GM18505 (cell line): ENCODE data around the gene ATM.

Experiments
- ATAC-seq: cut with Tn5 transposase; IDR thresholded peaks from one replicate; pipeline ENCODE4 v1.9.1; 2021; ENCODE audit not compliant: unreplicated experiment
- POLR2A ChIP-seq: IDR thresholded peaks from 4 replicates; pipeline ENCODE4 v1.6.1; 2011; ENCODE audit warnings: borderline replicate concordance; ENCODE audit not compliant: insufficient read depth, insufficient read length; ENCODE audit errors: extremely low read depth

Gene ATM, protein sequence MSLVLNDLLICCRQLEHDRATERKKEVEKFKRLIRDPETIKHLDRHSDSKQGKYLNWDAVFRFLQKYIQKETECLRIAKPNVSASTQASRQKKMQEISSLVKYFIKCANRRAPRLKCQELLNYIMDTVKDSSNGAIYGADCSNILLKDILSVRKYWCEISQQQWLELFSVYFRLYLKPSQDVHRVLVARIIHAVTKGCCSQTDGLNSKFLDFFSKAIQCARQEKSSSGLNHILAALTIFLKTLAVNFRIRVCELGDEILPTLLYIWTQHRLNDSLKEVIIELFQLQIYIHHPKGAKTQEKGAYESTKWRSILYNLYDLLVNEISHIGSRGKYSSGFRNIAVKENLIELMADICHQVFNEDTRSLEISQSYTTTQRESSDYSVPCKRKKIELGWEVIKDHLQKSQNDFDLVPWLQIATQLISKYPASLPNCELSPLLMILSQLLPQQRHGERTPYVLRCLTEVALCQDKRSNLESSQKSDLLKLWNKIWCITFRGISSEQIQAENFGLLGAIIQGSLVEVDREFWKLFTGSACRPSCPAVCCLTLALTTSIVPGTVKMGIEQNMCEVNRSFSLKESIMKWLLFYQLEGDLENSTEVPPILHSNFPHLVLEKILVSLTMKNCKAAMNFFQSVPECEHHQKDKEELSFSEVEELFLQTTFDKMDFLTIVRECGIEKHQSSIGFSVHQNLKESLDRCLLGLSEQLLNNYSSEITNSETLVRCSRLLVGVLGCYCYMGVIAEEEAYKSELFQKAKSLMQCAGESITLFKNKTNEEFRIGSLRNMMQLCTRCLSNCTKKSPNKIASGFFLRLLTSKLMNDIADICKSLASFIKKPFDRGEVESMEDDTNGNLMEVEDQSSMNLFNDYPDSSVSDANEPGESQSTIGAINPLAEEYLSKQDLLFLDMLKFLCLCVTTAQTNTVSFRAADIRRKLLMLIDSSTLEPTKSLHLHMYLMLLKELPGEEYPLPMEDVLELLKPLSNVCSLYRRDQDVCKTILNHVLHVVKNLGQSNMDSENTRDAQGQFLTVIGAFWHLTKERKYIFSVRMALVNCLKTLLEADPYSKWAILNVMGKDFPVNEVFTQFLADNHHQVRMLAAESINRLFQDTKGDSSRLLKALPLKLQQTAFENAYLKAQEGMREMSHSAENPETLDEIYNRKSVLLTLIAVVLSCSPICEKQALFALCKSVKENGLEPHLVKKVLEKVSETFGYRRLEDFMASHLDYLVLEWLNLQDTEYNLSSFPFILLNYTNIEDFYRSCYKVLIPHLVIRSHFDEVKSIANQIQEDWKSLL (N-terminal part only)

DNA sequence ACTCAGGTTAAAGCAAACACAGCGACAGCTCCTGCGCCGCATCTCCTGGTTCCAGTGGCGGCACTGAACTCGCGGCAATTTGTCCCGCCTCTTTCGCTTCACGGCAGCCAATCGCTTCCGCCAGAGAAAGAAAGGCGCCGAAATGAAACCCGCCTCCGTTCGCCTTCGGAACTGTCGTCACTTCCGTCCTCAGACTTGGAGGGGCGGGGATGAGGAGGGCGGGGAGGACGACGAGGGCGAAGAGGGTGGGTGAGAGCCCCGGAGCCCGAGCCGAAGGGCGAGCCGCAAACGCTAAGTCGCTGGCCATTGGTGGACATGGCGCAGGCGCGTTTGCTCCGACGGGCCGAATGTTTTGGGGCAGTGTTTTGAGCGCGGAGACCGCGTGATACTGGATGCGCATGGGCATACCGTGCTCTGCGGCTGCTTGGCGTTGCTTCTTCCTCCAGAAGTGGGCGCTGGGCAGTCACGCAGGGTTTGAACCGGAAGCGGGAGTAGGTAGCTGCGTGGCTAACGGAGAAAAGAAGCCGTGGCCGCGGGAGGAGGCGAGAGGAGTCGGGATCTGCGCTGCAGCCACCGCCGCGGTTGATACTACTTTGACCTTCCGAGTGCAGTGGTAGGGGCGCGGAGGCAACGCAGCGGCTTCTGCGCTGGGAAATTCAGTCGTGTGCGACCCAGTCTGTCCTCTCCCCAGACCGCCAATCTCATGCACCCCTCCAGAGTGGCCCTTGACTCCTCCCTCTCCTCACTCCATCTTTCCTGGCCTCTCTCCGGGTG lies at the start of gene ATM, which contains the start of gene NPAT:
ATM (plus strand) TSS at position 494 of the 774 bp plus-strand sequence. CDS start 4,558 bp downstream, outside the sequence.
NPAT (minus strand) TSS at position 65 of the 774 bp plus-strand sequence. CDS start 102 bp downstream, outside the sequence.
- TF ChIP-seq POLR2A, result peak; percentile 82

DNA sequence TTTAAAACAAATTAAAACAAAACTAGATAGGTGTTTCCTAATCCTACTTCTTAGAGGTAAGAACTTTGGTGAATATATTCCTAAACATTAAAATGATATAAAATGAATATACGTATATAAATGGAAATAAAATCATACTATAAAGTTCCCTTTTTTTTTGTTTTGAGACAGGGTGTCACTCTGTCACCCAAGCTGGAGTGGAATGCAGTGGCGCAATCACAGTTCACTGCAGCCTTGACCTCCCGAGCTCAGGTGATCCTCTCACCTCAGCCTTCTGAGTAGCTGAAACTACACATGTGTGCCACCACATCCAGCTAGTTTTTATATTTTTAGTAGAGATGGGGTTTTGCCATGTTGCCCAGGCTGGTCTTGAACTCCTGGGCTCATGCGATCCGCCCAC lies 45.3 kb upstream of the ATM start:
- ATAC-seq, result no peak
- no peak for TF ChIP-seq POLR2A

More for the DNA sequence above, at the start of gene ATM, which contains the start of gene NPAT:
- peak; percentile 80 for ATAC-seq

DNA sequence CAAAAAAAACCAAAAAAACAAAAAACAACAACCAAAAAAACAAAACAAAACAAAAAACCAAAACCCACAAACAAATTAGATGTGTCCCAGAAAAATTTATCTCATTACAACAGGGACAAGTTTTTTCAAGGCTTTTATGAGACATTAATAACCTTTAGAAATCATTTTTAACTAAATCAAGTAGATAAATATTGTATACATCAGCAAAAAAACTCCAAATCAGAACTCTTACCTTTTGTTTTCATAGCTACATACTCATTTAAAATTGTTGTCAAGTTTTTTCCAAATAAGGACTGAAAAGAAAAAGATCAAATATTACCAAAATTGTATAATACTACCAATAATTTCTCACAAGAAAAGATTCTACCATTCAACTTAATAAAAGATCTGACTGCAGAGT lies 29.1 kb upstream of the ATM start:
- no peak for TF ChIP-seq POLR2A
- no peak for ATAC-seq

DNA sequence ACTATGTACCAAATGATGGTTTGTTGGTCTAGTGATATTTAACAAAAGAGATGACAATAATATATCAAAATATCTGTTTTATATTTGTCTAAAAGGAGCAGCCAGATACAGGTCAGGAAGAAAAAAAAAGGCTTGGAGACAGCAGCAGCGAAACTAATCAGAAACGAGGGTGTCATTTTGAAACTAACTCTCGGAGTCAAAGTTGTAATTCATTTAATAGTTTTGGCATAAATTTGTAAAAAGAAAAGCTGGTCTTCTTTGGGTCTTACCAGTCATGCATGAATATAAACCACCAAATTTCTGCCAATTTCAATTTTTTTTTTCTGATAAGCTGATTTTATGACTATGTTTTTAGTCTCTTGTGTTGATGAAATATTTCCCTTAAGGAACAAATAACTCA lies 26.0 kb upstream of the ATM start:
- no peak for TF ChIP-seq POLR2A
- no peak for ATAC-seq

DNA sequence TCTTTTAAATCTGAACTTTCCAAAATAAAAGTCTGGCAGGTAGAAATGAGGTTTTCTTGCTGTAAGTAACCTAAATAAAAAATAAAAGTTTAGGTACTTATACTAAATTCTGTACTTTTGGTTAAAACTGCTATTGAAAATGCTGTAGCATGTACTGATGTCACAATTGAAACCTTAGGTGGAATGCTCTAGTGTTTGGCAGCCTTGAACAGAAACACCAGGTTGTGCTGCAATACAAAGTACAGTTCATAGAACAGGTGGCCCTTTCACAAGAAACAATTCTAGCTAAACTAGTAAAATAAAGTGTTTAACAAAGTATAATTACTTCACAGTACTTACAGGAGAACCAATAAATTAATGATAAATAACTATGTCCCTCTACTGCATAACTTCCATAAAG lies 25.5 kb upstream of the ATM start:
- peak; percentile 37 for ATAC-seq

DNA sequence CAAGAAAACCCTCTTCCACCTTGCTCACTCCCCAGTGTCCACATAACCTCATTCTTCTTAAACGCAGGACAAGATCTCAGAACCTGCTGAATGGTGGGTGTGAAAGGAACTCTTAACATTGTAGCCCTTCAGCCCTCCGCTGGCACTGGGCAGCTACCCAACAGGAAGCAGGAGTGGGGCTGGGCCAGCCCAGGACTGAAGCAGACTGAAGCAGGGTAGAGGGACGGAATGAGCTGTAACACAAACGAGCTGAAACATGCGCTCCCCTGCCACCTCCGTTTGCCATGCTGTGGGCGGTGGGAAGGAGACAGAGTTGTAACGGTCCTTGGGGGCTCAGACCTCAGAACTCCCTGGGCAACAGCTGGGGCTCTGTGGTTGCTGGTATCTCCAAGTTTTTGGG lies 24.0 kb upstream of the ATM start:
- ATAC-seq, result no peak
- no peak for TF ChIP-seq POLR2A

More for the DNA sequence above, 25.5 kb upstream of the ATM start:
- TF ChIP-seq POLR2A, result no peak

DNA sequence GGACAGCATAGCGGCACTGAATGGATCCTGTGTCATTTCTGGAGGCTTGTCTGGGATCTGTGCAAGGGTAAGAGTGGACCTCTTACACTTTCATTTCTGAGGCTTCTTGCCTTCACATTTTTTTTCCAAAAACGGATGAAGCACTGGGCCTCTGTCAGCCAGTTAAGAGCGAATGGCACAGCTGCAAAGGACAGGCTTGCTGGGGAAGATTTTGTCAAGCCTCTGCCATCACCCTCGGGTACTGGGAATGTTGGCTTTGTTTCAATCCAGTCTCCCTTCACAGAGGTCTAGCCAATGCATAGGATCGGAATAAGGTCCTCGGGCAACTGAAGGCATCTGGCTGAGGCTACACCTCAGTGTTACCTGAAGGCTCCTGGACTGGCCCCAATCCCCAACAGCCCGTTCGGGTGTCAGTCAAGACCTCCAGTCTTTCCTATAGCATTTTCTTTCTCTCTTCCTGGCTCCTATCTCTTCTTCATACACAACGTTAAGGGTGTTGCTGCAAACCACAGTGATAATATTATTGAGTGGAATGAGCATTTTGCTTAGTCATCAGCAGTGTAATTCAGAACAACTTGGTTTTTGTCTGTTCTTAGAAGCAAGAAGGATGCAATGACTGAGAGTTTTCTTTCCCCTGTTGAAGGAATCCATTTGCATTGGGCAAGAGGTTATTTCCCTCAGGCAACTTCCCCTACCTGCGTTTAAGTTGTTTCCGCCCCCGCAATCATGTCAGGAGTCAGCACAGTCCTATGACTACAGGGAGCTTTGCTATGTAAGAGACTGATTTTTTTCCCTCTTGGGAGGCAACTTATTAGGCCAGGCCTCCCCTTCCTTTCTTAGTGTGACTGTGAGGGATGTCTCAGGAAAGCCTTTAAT lies 23.2 kb upstream of the ATM start:
- ATAC-seq, result peak; percentile 75
- no peak for TF ChIP-seq POLR2A

DNA sequence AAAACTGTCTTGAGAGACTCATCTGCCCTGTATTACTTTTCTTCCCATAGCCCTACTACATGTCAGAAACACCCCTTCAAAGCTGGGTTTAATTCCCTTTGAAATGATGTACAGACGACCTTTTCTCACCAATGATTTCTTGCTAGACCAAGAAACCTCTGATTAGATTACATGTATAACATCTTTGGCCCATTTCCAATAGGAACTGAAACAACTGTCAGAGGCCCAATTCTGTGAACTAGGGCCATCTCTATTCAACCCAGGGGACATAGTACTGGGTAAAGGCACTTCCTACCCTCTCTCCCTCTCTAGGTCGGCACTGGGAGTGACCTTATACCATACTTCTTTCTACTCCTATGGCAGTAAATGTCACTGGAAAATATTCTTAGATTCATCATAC lies 19.8 kb upstream of the ATM start:
- no peak for ATAC-seq
- no peak for TF ChIP-seq POLR2A

DNA sequence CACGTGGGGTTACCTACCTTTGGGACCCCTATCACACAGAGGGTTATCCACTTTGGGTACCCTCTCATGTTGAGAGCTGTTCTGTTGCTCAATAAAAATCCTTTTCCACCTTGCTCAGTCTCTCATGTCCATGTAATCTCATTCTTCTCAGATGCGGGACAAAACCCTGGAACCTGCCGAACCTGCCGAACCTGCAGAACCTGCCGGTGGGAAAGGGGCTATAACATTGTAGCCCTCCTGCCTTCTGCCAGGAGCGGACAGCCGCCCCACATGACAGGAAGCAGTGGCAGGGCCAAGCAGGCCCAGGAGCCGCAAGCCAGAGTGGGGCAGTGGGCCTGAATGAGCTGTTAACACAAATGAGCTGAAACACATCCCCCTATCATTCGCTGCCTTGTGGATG lies 18.5 kb upstream of the ATM start:
- ATAC-seq, result no peak
- TF ChIP-seq POLR2A, result no peak

DNA sequence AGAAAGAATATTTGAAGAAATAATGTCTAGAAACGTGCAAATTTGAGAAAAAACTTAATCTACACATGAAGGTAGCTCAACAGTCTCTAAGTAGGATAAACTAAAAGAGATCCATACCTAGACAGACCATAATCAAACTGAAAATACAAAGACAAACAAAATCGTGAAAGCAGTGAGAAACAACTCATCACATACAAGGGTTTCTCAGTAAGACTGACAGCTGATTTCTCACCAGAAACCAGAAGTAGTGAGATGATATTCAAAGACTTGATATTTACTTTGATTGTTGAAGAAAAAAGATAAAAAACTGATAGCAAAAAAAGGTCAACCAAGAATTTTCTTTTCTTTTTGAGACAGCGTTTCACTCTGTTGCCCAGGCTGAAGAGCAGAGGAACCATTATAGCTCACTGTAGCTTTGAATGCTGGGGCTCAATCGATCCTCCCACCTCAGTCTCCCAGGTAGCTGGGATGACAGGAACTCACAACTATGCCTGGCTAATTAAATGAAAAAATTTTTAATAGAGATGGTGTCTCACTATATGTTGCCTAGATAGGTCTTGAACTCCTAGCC lies 17.9 kb upstream of the ATM start:
- no peak for ATAC-seq
- TF ChIP-seq POLR2A, result no peak

DNA sequence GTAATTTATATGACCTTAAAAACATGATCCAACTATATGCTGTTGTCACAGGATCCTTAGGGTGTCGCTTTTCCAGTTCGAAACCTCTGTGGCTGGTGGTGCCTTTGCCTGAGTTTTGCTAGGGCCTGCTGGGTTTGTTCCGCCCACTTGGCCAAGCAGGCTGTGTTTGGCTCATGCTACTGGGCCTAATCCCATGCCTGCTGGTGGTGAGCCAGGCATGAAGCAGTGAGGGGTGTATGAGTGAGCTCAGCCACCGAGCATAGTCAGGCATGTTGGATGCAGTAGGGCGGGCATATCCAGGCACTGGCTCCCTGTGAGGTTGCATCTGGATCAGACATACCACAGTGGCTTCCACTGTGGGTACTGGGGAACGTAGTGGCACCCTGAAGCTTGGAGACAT lies 16.7 kb upstream of the ATM start:
- ATAC-seq, result no peak
- no peak for TF ChIP-seq POLR2A
